DOHH2 (cell line): ENCODE data around the gene MIGA2.
"Not testable (repeated sequence)": the region's sequence is repeated elsewhere in the genome, so short reads cannot be mapped to it uniquely, and the experiment has no call there.

Source experiments
- H3F3A ChIP-seq: fragments of 200-600 bp; sonication (generic), shearing (Covaris generic); 2 replicates; pipeline ENCODE4 v1.6.0; 2016; ENCODE audit warnings: antibody characterized with exemption, mild to moderate bottlenecking; ENCODE audit not compliant: control insufficient read depth, insufficient read depth
- H3K27ac ChIP-seq: fragments of 200-600 bp; sonication (generic); 2 replicates; pipeline ENCODE4 v1.5.1; 2014; ENCODE audit warnings: low read depth, mild to moderate bottlenecking, low read length, moderate library complexity
- H3K27me3 ChIP-seq: fragments of 200-600 bp; sonication (generic); 2 replicates; pipeline ENCODE4 v1.6.1; 2014; ENCODE audit warnings: mild to moderate bottlenecking, low read length, mixed read lengths; ENCODE audit not compliant: control insufficient read depth
- H3K36me3 ChIP-seq: fragments of 200-600 bp; sonication (generic); 2 replicates; pipeline ENCODE4 v1.6.1; 2014; ENCODE audit warnings: mild to moderate bottlenecking, low read length, moderate library complexity, mixed read lengths; ENCODE audit not compliant: control insufficient read depth
- H3K4me1 ChIP-seq: fragments of 200-600 bp; sonication (generic); 2 replicates; pipeline ENCODE4 v1.6.1; 2014; ENCODE audit warnings: mild to moderate bottlenecking, low read length, mixed read lengths; ENCODE audit not compliant: control insufficient read depth
- H3K4me2 ChIP-seq: fragments of 200-600 bp; sonication (generic); 2 replicates; pipeline ENCODE4 v1.6.0; 2014; ENCODE audit warnings: mild to moderate bottlenecking, low read length, moderate library complexity
- H3K4me3 ChIP-seq: fragments of 200-600 bp; sonication (generic); 2 replicates; pipeline ENCODE4 v1.5.1; 2014; ENCODE audit warnings: mild to moderate bottlenecking, low read length, mixed read lengths
- H3K79me2 ChIP-seq: fragments of 200-600 bp; sonication (generic); 2 replicates; pipeline ENCODE4 v1.6.1; 2014; ENCODE audit warnings: mild to moderate bottlenecking, low read length, mixed read lengths; ENCODE audit not compliant: control insufficient read depth
- H3K9me2 ChIP-seq: fragments of 200-600 bp; sonication (generic); replicated peaks from 2 replicates; pipeline ENCODE4 v1.6.1; 2014; ENCODE audit warnings: mild to moderate bottlenecking, low read length, mixed read lengths; ENCODE audit not compliant: control insufficient read depth
- H3K9me3 ChIP-seq: fragments of 200-600 bp; sonication (generic); 2 replicates; pipeline ENCODE4 v1.6.1; 2014; ENCODE audit warnings: antibody characterized with exemption, low read length, mixed read lengths; ENCODE audit not compliant: control insufficient read depth, insufficient read depth
- H4K20me1 ChIP-seq: fragments of 200-600 bp; sonication (generic); 2 replicates; pipeline ENCODE4 v1.6.0; 2014; ENCODE audit warnings: low read depth, mild to moderate bottlenecking, antibody characterized with exemption, low read length, moderate library complexity; ENCODE audit not compliant: control insufficient read depth, insufficient read depth
- CTCF ChIP-seq: fragments of 200-600 bp; sonication (generic); IDR thresholded peaks from one replicate; pipeline ENCODE4 v1.5.1; 2014; ENCODE audit warnings: antibody characterized with exemption, mild to moderate bottlenecking, low read depth, low read length; ENCODE audit not compliant: poor library complexity, severe bottlenecking
- EZH2phosphoT487 ChIP-seq: fragments of 200-600 bp; sonication (generic); IDR thresholded peaks from 2 replicates; pipeline ENCODE4 v1.6.1; 2017; ENCODE audit warnings: borderline replicate concordance, mild to moderate bottlenecking, antibody characterized with exemption, low read length, moderate library complexity, mixed read lengths

The MIGA2 gene

DNA sequence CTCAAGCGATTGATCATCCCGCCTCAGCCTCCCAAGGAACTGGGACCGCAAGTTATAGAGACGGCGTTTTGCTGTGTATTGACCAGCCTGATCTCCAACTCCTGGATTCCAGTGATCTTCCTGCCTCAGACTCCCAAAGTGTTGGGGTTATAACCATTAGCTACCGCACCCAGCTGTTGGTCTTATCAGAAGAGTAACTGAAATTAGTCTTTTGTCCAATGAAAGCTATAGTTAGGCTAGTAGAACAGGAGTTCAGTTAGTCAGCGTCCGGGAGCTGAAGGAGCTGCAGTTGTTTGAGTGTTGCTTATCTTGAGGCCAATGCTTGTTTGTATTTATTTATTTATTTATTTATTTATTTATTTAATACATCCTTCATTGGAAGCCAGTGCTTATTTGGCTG lies 3.2 kb upstream of the MIGA2 start:
- Histone ChIP-seq H3F3A (no peaks in the 10 kb centered on the region), H4K20me1 (no peaks in the 10 kb centered on the region), H3K36me3 (no peaks in the 10 kb centered on the region), H3K79me2 (peaks cover 18% of the 10 kb centered on the region), H3K4me2 (no peak overlapping the region), H3K4me3 (no peak overlapping the region), H3K9me2 (no peaks in the 10 kb centered on the region), H3K27me3 (no peaks in the 10 kb centered on the region), H3K27ac (no peak overlapping the region), H3K9me3 (no peaks in the 10 kb centered on the region), H3K4me1 (peaks cover 25% of the 10 kb centered on the region)
- no peak for TF ChIP-seq CTCF
- TF ChIP-seq EZH2phosphoT487, result no peak

DNA sequence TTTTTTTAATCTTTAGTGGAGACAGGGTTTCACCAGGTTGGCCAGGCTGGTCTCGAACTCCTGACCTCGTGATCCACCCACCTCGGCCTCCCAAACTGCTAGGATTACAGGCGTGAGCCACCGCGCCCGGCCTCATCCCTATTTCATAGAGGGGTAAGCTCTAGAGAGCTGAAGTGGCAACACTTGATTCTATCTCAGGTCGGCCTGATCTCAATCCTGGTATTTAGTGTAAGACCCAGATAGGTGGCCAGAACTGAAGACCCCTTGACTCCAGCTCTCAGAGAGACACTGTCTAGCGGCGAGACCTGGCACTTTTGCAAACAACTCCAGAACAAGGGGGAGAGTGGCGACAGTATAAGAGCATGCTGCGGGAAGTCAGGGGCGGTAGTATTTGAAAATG lies 588 bp upstream of the MIGA2 start:
- peaks cover 27% of the 10 kb centered on the region for H3K79me2 ChIP-seq
- peaks cover 23% of the 10 kb centered on the region for H3K4me1 ChIP-seq
- H3K36me3 ChIP-seq, H4K20me1 ChIP-seq, H3K9me2 ChIP-seq, H3K27ac ChIP-seq, H3F3A ChIP-seq, H3K9me3 ChIP-seq, H3K27me3 ChIP-seq: not testable (repeated sequence)
- peak overlapping the region; percentile 70 for H3K4me3 ChIP-seq
- peak overlapping the region; percentile 73 for H3K4me2 ChIP-seq

GRCh38 chr9:129036923-129037766 lies 719 bp downstream of the MIGA2 start:
- H3F3A ChIP-seq, result no peaks in the 10 kb centered on the region
- peaks cover 12% of the 10 kb centered on the region for H3K36me3 ChIP-seq
- no peaks in the 10 kb centered on the region for H3K27me3 ChIP-seq
- H3K9me2 ChIP-seq, result no peaks in the 10 kb centered on the region
- TF ChIP-seq EZH2phosphoT487 (no peak), CTCF (no peak)
- H3K4me1 ChIP-seq, result peaks cover 23% of the 10 kb centered on the region
- peak overlapping the region; percentile 94 for H3K4me3 ChIP-seq
- H3K27ac ChIP-seq, result no peak overlapping the region
- no peaks in the 10 kb centered on the region for H4K20me1 ChIP-seq
- peak overlapping the region; percentile 86 for H3K4me2 ChIP-seq
- H3K9me3 ChIP-seq, result no peaks in the 10 kb centered on the region
- peaks cover 27% of the 10 kb centered on the region for H3K79me2 ChIP-seq

GRCh38 chr9:129037767-129038098 lies 1.3 kb downstream of the MIGA2 start:
- H3K9me2 ChIP-seq, result no peaks in the 10 kb centered on the region
- H3K79me2 ChIP-seq, result peaks cover 27% of the 10 kb centered on the region
- peak overlapping the region; percentile 86 for H3K4me2 ChIP-seq
- H3F3A ChIP-seq, result no peaks in the 10 kb centered on the region
- no peaks in the 10 kb centered on the region for H4K20me1 ChIP-seq
- no peaks in the 10 kb centered on the region for H3K27me3 ChIP-seq
- H3K27ac ChIP-seq, result no peak overlapping the region
- peaks cover 17% of the 10 kb centered on the region for H3K36me3 ChIP-seq
- peak overlapping the region; percentile 94 for H3K4me3 ChIP-seq
- TF ChIP-seq EZH2phosphoT487, result no peak
- no peak for TF ChIP-seq CTCF
- no peaks in the 10 kb centered on the region for H3K9me3 ChIP-seq
- peaks cover 23% of the 10 kb centered on the region for H3K4me1 ChIP-seq
